Neural cell (in vitro differentiated cells): ENCODE data around the gene ADAM23. TPM values are rescaled to one million over a fixed set of nuclear protein-coding genes. Genes with fewer than 3 reads are reported as not detected.

Experiments
- H2AFZ ChIP-seq: fragments of 200-600, 300-800 bp; sonication (generic), shearing (Covaris generic); 2 replicates; pipeline ENCODE4 v1.6.0; 2014; ENCODE audit warnings: low read depth, mild to moderate bottlenecking, antibody characterized with exemption, low read length, moderate library complexity
- H3F3A ChIP-seq: fragments of 200-600 bp; shearing (Covaris generic); 2 replicates; pipeline ENCODE4 v1.6.1; 2016; ENCODE audit warnings: mild to moderate bottlenecking, moderate library complexity, mixed read lengths, antibody characterized with exemption, low read length; ENCODE audit not compliant: insufficient read depth, poor library complexity, severe bottlenecking
- H3K27ac ChIP-seq: fragments of 200-600, 300-800 bp; sonication (generic), shearing (Covaris generic); 2 replicates; pipeline ENCODE4 v1.5.1; 2014; ENCODE audit warnings: mild to moderate bottlenecking, low read length, moderate library complexity
- H3K27me3 ChIP-seq: fragments of 300-800, 200-600 bp; sonication (generic), shearing (Covaris generic); 2 replicates; pipeline ENCODE4 v1.6.0; 2014; ENCODE audit warnings: mild to moderate bottlenecking, low read depth, low read length, moderate library complexity; ENCODE audit not compliant: insufficient read depth
- H3K36me3 ChIP-seq: fragments of 300-800, 200-600 bp; sonication (generic), shearing (Covaris generic); 2 replicates; pipeline ENCODE4 v1.5.1; 2014; ENCODE audit warnings: mild to moderate bottlenecking, antibody characterized with exemption, low read length, moderate library complexity; ENCODE audit not compliant: insufficient read depth
- H3K4me2 ChIP-seq: fragments of 300-800, 200-600 bp; sonication (generic), shearing (Covaris generic); 2 replicates; pipeline ENCODE4 v1.6.0; 2014; ENCODE audit warnings: mild to moderate bottlenecking, low read length
- H3K4me3 ChIP-seq: fragments of 300-800, 200-600 bp; sonication (generic), shearing (Covaris generic); 2 replicates; pipeline ENCODE4 v1.5.1; 2014; ENCODE audit warnings: mild to moderate bottlenecking, low read length, moderate library complexity
- H3K79me2 ChIP-seq: fragments of 200-600 bp; shearing (Covaris generic); replicated peaks from 2 replicates; pipeline ENCODE4 v1.6.0; 2014; ENCODE audit warnings: mild to moderate bottlenecking, low read length, moderate library complexity; ENCODE audit not compliant: insufficient read depth
- H3K9ac ChIP-seq: fragments of 300-800, 200-600 bp; sonication (generic), shearing (Covaris generic); 2 replicates; pipeline ENCODE4 v1.6.1; 2016; ENCODE audit warnings: mild to moderate bottlenecking, low read length, mixed read lengths
- H3K9me2 ChIP-seq: fragments of 200-600 bp; shearing (Covaris generic); 2 replicates; pipeline ENCODE4 v1.6.1; 2016; ENCODE audit warnings: mild to moderate bottlenecking, low read length, mixed read lengths; ENCODE audit not compliant: insufficient read depth
- H3K9me3 ChIP-seq: fragments of 200-600, 300-800 bp; sonication (generic), shearing (Covaris generic); 2 replicates; pipeline ENCODE4 v1.6.1; 2016; ENCODE audit warnings: mild to moderate bottlenecking, mixed run types, low read length, moderate library complexity, mixed read lengths
- H4K20me1 ChIP-seq: fragments of 200-600 bp; shearing (Covaris generic); 2 replicates; pipeline ENCODE4 v1.6.1; 2016; ENCODE audit warnings: mild to moderate bottlenecking, mixed run types; ENCODE audit not compliant: insufficient read depth
- EP300 ChIP-seq: fragments of 450-650 bp; conservative IDR thresholded peaks from 2 replicates; pipeline ENCODE4 v1.6.1; 2014; ENCODE audit warnings: antibody characterized with exemption, mild to moderate bottlenecking, moderate library complexity; ENCODE audit not compliant: poor library complexity, severe bottlenecking
- EZH2 ChIP-seq: fragments of 200-600, 300-800 bp; shearing (Covaris generic), sonication (generic); IDR thresholded peaks from 2 replicates; pipeline ENCODE4 v1.6.1; 2014; ENCODE audit warnings: antibody characterized with exemption, low read length, borderline replicate concordance, mild to moderate bottlenecking; ENCODE audit not compliant: insufficient read depth, poor library complexity, severe bottlenecking
- MXI1 ChIP-seq: fragments of 450-650 bp; conservative IDR thresholded peaks from 2 replicates; pipeline ENCODE4 v1.6.1; 2014; ENCODE audit warnings: antibody characterized with exemption, mild to moderate bottlenecking; ENCODE audit not compliant: poor library complexity, severe bottlenecking
- POLR2AphosphoS5 ChIP-seq: IDR thresholded peaks from 2 replicates; pipeline ENCODE4 v1.6.1; 2012
- RAD21 ChIP-seq: fragments of 450-650 bp; conservative IDR thresholded peaks from 2 replicates; pipeline ENCODE4 v1.6.1; 2014; ENCODE audit warnings: antibody characterized with exemption, mild to moderate bottlenecking, moderate library complexity
- SMC3 ChIP-seq: fragments of 450-650 bp; conservative IDR thresholded peaks from 2 replicates; pipeline ENCODE4 v1.6.1; 2014; ENCODE audit warnings: antibody characterized with exemption, mild to moderate bottlenecking, moderate library complexity; ENCODE audit not compliant: poor library complexity
- TAF1 ChIP-seq: IDR thresholded peaks from 2 replicates; pipeline ENCODE4 v1.6.1; 2012; ENCODE audit warnings: low read depth
- polyA plus RNA-seq: library from polyadenylated mRNA; depleted of rRNA; stranded (reverse); fragments of >200 nt; gene quantifications from 2 replicates; pipeline ENCODE4 v1.2.3, GENCODE V29; 2014
- TF ChIP-seq, protein P1 (sequence below): IDR thresholded peaks from 2 replicates; pipeline ENCODE4 v1.6.1; 2012; ENCODE audit warnings: borderline replicate concordance
- TF ChIP-seq, protein P2 (sequence below): fragments of 450-650 bp; IDR thresholded peaks from 2 replicates; pipeline ENCODE4 v1.5.1; 2014; ENCODE audit warnings: antibody characterized with exemption, mild to moderate bottlenecking, moderate library complexity; ENCODE audit not compliant: poor library complexity, severe bottlenecking

The ADAM23 gene
- polyA plus RNA-seq, 1 donor from 2014 or later, result 75.2 TPM

DNA sequence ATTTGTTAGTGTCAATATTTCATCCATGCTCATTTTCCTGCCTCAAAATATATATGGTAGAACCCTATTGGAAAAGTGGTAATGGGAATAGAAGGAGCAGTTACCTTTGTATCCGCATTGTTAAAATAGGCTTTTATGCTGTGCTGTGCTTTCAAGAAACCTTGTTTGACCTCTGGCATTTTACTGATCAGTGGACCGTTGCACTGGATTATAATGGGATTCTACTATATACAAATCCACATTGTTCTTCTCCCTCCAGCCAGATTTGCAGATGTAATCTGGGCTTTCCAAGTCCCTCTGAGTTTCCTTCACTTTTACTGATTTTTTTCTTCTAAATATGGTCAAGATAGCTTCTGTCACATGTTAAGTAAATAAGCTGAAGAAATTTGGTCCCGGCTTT is 175.7 kb downstream of the ADAM23 start:
- H3K27ac ChIP-seq, result no peak overlapping the region
- no peaks in the 10 kb centered on the region for H3F3A ChIP-seq
- H3K9ac ChIP-seq, result no peak overlapping the region
- H3K9me2 ChIP-seq, result no peaks in the 10 kb centered on the region
- TF ChIP-seq TAF1, result no peak
- no peak for TF ChIP-seq EP300
- no peak for TF ChIP-seq MXI1
- TF ChIP-seq, protein P1, sequence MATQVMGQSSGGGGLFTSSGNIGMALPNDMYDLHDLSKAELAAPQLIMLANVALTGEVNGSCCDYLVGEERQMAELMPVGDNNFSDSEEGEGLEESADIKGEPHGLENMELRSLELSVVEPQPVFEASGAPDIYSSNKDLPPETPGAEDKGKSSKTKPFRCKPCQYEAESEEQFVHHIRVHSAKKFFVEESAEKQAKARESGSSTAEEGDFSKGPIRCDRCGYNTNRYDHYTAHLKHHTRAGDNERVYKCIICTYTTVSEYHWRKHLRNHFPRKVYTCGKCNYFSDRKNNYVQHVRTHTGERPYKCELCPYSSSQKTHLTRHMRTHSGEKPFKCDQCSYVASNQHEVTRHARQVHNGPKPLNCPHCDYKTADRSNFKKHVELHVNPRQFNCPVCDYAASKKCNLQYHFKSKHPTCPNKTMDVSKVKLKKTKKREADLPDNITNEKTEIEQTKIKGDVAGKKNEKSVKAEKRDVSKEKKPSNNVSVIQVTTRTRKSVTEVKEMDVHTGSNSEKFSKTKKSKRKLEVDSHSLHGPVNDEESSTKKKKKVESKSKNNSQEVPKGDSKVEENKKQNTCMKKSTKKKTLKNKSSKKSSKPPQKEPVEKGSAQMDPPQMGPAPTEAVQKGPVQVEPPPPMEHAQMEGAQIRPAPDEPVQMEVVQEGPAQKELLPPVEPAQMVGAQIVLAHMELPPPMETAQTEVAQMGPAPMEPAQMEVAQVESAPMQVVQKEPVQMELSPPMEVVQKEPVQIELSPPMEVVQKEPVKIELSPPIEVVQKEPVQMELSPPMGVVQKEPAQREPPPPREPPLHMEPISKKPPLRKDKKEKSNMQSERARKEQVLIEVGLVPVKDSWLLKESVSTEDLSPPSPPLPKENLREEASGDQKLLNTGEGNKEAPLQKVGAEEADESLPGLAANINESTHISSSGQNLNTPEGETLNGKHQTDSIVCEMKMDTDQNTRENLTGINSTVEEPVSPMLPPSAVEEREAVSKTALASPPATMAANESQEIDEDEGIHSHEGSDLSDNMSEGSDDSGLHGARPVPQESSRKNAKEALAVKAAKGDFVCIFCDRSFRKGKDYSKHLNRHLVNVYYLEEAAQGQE, result no peak
- TF ChIP-seq, protein P2, sequence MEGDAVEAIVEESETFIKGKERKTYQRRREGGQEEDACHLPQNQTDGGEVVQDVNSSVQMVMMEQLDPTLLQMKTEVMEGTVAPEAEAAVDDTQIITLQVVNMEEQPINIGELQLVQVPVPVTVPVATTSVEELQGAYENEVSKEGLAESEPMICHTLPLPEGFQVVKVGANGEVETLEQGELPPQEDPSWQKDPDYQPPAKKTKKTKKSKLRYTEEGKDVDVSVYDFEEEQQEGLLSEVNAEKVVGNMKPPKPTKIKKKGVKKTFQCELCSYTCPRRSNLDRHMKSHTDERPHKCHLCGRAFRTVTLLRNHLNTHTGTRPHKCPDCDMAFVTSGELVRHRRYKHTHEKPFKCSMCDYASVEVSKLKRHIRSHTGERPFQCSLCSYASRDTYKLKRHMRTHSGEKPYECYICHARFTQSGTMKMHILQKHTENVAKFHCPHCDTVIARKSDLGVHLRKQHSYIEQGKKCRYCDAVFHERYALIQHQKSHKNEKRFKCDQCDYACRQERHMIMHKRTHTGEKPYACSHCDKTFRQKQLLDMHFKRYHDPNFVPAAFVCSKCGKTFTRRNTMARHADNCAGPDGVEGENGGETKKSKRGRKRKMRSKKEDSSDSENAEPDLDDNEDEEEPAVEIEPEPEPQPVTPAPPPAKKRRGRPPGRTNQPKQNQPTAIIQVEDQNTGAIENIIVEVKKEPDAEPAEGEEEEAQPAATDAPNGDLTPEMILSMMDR, result no peak
- no peak for TF ChIP-seq SMC3
- no peak for TF ChIP-seq RAD21
- no peak for TF ChIP-seq EZH2
- no peak for TF ChIP-seq POLR2AphosphoS5
- H3K9me3 ChIP-seq, result no peaks in the 10 kb centered on the region
- H3K4me3 ChIP-seq, result no peak overlapping the region
- H2AFZ ChIP-seq, result no peak overlapping the region
- H3K27me3 ChIP-seq, result no peaks in the 10 kb centered on the region
- H3K79me2 ChIP-seq, result no peaks in the 10 kb centered on the region
- no peaks in the 10 kb centered on the region for H4K20me1 ChIP-seq
- no peaks in the 10 kb centered on the region for H3K36me3 ChIP-seq
- no peak overlapping the region for H3K4me2 ChIP-seq

DNA sequence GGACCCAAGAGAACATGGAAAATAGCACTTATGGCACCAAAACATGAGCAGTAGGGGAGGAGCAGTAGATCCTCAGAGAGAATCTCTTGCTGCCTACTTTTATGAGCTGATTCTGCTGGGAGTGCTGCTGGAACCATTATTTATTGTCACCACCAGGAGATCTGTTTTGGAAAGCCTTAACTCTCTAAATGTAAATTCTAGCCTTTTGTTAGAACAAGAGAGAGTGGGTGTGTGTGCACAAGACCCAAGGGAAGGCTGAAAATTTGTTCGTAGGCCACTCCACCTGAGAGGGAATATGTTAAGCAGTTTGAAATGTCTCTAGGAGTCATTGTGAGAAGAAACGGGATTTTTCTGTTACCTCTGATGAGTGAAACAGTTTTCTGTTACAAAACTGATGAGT is 182.8 kb downstream of the ADAM23 start:
- H3K79me2 ChIP-seq, result no peaks in the 10 kb centered on the region
- H3K36me3 ChIP-seq, result no peaks in the 10 kb centered on the region
- H3K27ac ChIP-seq, result no peak overlapping the region
- H3K27me3 ChIP-seq, result no peaks in the 10 kb centered on the region
- H3K9me3 ChIP-seq, result no peaks in the 10 kb centered on the region
- TF ChIP-seq EZH2 (no peak), RAD21 (no peak), SMC3 (no peak), POLR2AphosphoS5 (no peak), EP300 (no peak), MXI1 (no peak), TAF1 (no peak)
- TF ChIP-seq, protein P1, result no peak
- TF ChIP-seq, protein P2, result no peak
- no peak overlapping the region for H2AFZ ChIP-seq
- H4K20me1 ChIP-seq, result no peaks in the 10 kb centered on the region
- H3K4me2 ChIP-seq, result no peak overlapping the region
- no peak overlapping the region for H3K9ac ChIP-seq
- no peaks in the 10 kb centered on the region for H3K9me2 ChIP-seq
- no peak overlapping the region for H3K4me3 ChIP-seq
- no peaks in the 10 kb centered on the region for H3F3A ChIP-seq
